GM12864 (cell line): ENCODE measurements around the gene AGPAT3.

Experiments
- DNase-seq: peaks from one replicate; pipeline ENCODE4 v3.0.0-alpha.2; 2011; ENCODE audit warnings: low read depth
- H3K4me3 ChIP-seq: 2 replicates; pipeline ENCODE4 v1.5.1; 2011; ENCODE audit warnings: mild to moderate bottlenecking, low read depth, low read length, control low read depth
- CTCF ChIP-seq: IDR thresholded peaks from 2 replicates; pipeline ENCODE4 v1.5.1; 2011; ENCODE audit warnings: low read depth, mild to moderate bottlenecking, moderate library complexity, low read length, control low read depth, inconsistent platforms; ENCODE audit errors: missing control alignments

The AGPAT3 gene

DNA sequence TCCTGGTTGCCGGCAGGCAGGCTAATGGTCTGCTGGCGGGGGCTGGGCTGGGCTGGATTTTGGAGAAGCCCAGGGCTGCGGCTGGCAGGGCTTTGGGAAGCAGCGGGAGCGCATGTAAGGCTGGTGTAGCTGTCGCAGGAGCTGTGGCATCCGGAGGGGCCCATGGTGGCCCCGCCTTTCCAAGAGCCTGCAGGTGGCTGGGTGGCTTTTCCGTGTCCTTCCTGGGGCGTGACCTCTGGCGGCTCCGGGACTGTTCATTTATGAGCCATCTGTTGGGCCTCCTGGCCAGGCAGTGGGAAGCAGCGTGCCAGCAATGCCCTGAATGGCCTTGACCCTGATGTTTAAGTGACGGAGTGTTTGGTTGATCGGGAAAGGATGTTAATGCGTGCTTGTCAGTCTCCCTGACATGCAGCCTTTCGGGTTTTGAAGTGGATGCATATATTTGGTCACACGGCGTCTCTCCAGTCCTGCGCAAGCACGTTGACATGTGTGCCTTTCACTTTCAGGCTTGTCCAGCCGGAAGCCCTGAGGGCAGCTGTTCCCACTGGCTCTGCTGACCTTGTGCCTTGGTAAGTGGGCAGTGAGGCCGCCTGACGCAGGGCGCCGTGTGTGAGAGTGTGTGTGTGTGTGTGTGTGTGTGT lies 38.5 kb downstream of the AGPAT3 start:
- DNase-seq, result no peak
- TF ChIP-seq CTCF, result no peak

DNA sequence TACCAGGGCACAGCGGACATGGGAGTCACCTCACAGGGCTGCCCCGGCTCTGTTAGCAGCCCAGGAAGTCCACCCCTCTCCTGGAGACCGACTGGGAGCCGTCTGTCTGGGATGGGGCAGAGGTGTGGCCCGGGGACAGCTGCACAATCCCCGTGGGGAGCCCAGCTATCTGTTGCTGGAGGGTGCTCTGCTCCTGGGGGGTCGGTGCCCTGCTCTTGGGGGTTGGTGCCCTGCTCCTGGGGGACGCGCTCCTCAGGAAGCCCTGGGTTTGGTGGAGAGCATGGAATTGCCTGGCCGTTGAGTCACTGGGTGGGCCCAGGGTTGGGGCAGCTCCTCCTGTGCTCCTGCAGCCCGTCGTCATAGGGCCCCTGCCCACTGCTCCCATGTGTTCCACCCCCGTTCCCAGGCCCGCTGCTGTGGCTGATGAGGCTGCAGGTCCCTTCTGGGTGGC lies 39.3 kb downstream of the AGPAT3 start:
- no peak for TF ChIP-seq CTCF
- H3K4me3 ChIP-seq, result no peak overlapping the region
- DNase-seq, result no peak

More for the DNA sequence above, 38.5 kb downstream of the AGPAT3 start:
- H3K4me3 ChIP-seq, result no peak overlapping the region

DNA sequence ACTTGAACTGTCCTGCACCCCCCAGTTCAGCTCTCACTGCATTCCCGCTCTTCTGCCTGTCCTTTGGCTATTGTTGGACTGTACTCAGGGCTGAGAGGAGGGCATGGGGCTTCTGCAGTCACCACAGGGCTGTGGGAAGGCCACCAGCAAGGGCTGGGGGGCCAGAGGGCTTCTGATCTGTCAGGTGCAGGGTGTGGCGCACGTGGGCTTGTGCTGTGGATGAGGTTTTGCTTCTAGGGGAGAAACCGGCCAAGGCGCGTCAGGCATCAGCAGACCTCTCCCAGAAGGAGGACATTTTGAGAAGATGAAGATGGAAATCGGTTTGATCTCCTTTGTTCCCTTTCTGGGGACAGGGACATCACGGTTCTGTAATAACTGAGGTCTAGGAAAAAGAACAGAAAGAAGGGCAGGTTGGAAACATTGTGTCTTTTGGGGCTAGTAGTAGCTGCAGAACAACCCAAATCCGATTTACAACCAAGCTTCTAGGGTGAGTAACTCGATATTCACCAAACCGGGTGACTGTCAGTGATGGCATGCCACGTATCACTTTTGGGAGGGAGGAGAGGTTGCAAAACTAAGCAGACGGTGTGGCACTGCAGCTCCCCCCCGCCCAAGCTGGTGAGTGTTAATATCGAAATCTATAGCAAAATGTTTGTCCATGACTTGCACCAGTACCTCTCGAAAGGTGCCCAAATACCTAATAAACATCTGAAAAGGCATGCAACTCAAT lies 40.9 kb downstream of the AGPAT3 start:
- DNase-seq, result no peak
- no peak overlapping the region for H3K4me3 ChIP-seq
- no peak for TF ChIP-seq CTCF

- no peak for TF ChIP-seq CTCF
- no peak overlapping the region for H3K4me3 ChIP-seq
- no peak for DNase-seq
Observed at GRCh38 chr21:43906585-43907370, 41.8 kb downstream of the AGPAT3 start.

DNA sequence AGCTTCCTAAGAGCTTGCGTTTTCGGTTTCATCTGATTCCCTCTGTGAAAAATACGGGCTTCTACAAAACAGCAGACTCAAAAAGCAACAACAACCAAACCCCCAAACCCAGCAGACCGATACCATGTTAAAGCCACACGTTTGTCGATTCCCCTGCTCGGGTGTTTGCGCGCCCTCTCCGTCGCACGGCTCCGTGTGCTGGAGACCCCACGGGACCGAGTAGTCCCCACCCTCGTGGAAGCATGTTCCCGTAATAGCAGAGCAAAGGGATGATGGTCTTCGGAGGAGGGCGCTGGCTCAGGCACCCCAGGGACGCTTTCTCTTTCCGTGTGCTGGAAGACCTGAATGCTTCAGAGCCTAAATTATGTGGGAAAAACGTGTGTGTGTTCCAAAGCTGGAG lies 42.7 kb downstream of the AGPAT3 start:
- no peak for TF ChIP-seq CTCF
- no peak for DNase-seq
- no peak overlapping the region for H3K4me3 ChIP-seq

DNA sequence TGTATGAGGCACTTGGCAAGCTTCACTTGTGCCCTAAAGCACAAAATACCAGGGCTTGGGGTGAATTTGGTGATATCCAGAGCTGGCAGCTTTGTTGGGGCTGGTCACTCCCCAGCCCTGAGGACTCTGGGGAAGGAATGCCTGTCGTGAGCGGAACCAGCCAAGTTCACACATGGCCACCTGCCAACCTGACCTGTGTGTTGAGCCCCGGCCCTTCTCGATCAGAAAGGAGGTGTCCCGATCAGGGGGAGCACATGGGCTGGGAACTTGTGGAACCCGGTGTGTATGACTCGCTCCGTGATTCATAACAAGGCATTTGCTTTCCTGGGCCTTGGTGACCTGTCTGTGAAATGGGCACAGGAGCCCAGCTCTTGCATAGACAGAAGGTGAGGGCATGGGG lies 43.1 kb downstream of the AGPAT3 start:
- TF ChIP-seq CTCF, result no peak
- H3K4me3 ChIP-seq, result no peak overlapping the region

More for the DNA sequence above, 43.1 kb downstream of the AGPAT3 start:
- DNase-seq, result no peak
